ACC112 (cell line): ENCODE results near the gene GATM.
"Not testable (repeated sequence)": the region's sequence is repeated elsewhere in the genome, so short reads cannot be mapped to it uniquely, and the experiment has no call there.

Source experiments
- H2AFZ ChIP-seq: fragments of 200-600 bp; sonication (generic); one replicate; pipeline ENCODE4 v1.6.0; 2017; ENCODE audit warnings: antibody characterized with exemption, low read length; ENCODE audit not compliant: unreplicated experiment
- H3K27ac ChIP-seq: fragments of 200-600 bp; sonication (generic); 2 replicates; pipeline ENCODE4 v1.5.1; 2014; ENCODE audit warnings: low read depth, mild to moderate bottlenecking, antibody characterized with exemption, low read length, moderate library complexity
- H3K27me3 ChIP-seq: fragments of 200-600 bp; sonication (generic); 2 replicates; pipeline ENCODE4 v1.6.1; 2014; ENCODE audit warnings: mild to moderate bottlenecking, antibody characterized with exemption, low read length, moderate library complexity, mixed read lengths; ENCODE audit not compliant: insufficient read depth
- H3K36me3 ChIP-seq: fragments of 200-600 bp; sonication (generic); 2 replicates; pipeline ENCODE4 v1.6.1; 2016; ENCODE audit warnings: mild to moderate bottlenecking, antibody characterized with exemption, low read length, moderate library complexity, mixed read lengths; ENCODE audit not compliant: insufficient read depth
- H3K4me1 ChIP-seq: fragments of 200-600 bp; sonication (generic); one replicate; pipeline ENCODE4 v1.6.1; 2016; ENCODE audit warnings: low read length, mixed read lengths; ENCODE audit not compliant: insufficient read depth, unreplicated experiment, control insufficient read depth
- H3K4me3 ChIP-seq: fragments of 200-600 bp; sonication (generic); 2 replicates; pipeline ENCODE4 v1.5.1; 2014; ENCODE audit warnings: mild to moderate bottlenecking, low read depth, low read length
- H3K79me2 ChIP-seq: fragments of 200-600 bp; sonication (generic); one replicate; pipeline ENCODE4 v1.6.0; 2016; ENCODE audit warnings: low read length; ENCODE audit not compliant: control insufficient read depth, unreplicated experiment, insufficient read depth

The GATM gene

DNA sequence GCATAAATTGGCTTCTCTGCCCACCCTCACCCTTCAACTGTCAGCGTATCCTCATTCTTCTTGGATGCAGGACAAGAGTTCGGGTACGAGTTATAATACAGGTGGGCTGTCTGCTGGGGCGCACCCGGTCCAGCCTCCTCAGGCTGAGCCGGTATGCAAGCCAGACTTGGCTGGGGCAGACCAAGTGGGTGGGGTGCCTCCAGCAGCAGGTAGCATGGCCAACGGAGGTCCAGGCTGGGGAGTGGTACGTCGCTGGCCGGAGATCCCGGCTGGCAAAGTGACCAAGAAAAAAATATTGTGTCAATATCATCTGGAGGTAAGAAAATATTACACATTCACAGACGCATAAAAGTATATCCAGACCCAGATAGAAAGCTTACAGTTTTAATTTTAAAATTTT lies 45.6 kb downstream of the GATM start:
- no peaks in the 10 kb centered on the region for H3K4me1 ChIP-seq
- H3K4me3 ChIP-seq = no peak overlapping the region
- peaks cover 73% of the 10 kb centered on the region for H3K27me3 ChIP-seq
- no peaks in the 10 kb centered on the region for H3K79me2 ChIP-seq
- H3K36me3 ChIP-seq = no peaks in the 10 kb centered on the region
- no peak overlapping the region for H3K27ac ChIP-seq
- H2AFZ ChIP-seq = no peak overlapping the region

DNA sequence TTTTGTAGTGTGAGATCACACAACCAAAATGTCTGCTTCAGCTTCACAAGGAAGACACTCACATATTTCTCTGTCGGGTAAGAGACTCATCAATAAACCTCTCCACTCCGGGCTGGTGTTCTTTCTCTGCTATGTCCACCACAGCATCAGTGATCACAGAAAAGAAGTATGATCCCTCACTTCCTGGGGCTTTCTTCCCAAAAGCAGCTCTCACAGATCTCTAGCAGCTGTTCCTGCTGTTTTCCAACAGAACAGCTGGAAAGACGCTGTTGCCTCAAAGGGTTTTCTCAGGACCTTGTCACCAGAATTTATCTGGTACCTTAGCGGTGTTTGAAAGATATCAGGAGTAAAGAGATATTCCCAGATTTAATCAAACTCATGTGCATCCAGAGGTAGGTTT lies 46.4 kb downstream of the GATM start:
- no peaks in the 10 kb centered on the region for H3K79me2 ChIP-seq
- peaks cover 72% of the 10 kb centered on the region for H3K27me3 ChIP-seq
- H3K4me1 ChIP-seq = no peaks in the 10 kb centered on the region
- no peak overlapping the region for H3K4me3 ChIP-seq
- H3K36me3 ChIP-seq = no peaks in the 10 kb centered on the region
- H2AFZ ChIP-seq = no peak overlapping the region
- H3K27ac ChIP-seq = no peak overlapping the region

DNA sequence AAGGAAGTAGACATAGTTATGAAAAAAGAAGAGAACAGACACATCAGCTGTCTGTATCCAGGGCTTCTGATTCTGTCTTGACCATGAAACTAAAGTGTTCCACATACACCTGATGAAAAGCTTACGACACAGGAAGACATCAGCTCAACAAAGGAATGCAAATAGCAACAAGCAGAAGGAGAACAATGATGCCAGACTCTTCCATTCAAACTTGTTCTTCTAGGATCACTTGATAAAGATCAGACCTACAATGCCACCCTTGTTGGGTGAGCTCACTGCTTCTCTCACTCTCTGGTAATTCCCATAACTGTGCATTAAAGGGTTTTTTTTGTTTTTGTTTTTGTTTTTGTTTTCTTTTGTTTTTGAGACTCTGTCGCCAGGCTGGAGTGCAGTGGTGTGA lies 49.7 kb downstream of the GATM start:
- H3K27me3 ChIP-seq = peaks cover 79% of the 10 kb centered on the region
- H3K36me3 ChIP-seq = no peaks in the 10 kb centered on the region
- H2AFZ ChIP-seq = no peak overlapping the region
- H3K79me2 ChIP-seq = no peaks in the 10 kb centered on the region
- H3K4me3 ChIP-seq = no peak overlapping the region
- no peak overlapping the region for H3K27ac ChIP-seq
- H3K4me1 ChIP-seq = no peaks in the 10 kb centered on the region

DNA sequence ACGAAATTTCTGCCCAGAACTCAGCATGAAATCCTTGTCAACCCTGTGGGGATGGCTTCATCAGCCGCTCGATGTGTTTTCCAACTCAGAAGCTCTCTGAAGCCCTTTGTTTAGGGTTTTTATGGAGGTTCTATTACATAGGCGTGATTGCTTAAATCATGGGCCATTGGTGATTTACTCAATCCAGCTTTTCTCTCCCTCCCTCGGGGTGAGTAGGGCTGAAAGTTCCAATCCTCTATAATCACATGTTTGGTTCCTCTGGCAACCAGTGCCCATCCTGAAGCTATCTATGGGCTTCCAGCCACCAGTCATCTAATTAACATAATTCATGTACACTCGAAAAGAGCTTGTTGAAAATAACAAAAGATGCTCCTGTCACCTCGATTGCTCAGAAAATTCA lies 51.6 kb downstream of the GATM start:
- H3K27me3 ChIP-seq = peaks cover 76% of the 10 kb centered on the region
- H3K4me3 ChIP-seq = no peak overlapping the region
- H3K79me2 ChIP-seq = no peaks in the 10 kb centered on the region
- no peak overlapping the region for H2AFZ ChIP-seq
- no peaks in the 10 kb centered on the region for H3K36me3 ChIP-seq
- no peak overlapping the region for H3K27ac ChIP-seq
- H3K4me1 ChIP-seq = no peaks in the 10 kb centered on the region

DNA sequence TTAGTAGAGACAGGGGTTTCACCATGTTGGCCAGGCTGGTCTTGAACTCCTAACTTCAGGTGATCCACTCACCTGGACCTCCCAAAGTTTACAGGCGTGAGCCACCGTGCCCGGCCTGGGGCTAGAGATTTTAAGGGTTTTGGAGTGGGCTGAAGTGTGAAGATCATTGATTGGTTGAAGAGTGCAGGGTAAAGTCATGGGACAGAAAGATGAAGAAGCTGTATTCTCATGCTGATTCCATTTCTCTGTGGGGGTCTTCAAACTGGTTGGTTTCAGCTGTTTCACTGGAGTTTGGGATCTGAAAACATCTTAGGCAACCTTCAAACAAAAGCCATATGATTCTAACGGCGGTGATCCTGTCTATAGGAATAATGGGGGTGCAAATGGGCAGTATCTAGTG lies 52.1 kb downstream of the GATM start:
- H3K79me2 ChIP-seq = no peaks in the 10 kb centered on the region

DNA sequence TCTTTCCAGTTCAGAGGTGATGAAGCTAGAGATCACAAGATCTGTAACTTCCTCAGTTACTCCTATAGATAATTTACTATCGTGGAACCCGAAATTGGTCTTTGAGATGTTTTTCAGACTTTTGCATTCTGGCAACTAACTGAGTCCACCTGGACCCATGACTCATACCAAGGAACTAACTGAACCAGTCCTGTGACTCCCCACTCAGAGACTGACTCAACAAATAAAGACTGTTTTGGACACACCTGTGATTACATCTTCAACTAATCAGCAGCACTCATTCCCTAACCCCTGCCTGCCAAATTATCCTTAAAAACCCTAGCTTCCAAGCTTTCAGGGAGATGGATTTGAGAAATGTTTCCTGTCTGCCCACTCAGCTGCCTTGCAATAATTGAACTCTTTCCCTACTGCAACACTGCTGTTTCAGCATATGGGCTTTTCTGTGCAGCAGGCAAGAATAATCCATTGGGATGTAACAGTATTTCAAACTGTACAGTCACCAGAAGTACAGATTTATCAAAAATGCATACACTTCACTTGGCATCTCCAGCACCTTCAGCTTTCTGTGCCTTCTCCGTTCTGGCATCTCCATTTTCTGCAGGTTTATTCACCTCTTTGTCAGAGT lies 57.7 kb downstream of the GATM start:
- H2AFZ ChIP-seq = no peak overlapping the region
- peaks cover 62% of the 10 kb centered on the region for H3K27me3 ChIP-seq
- no peaks in the 10 kb centered on the region for H3K36me3 ChIP-seq
- no peak overlapping the region for H3K4me3 ChIP-seq
- no peaks in the 10 kb centered on the region for H3K79me2 ChIP-seq
- no peaks in the 10 kb centered on the region for H3K4me1 ChIP-seq
- no peak overlapping the region for H3K27ac ChIP-seq

More for the DNA sequence above, 52.1 kb downstream of the GATM start:
- peaks cover 77% of the 10 kb centered on the region for H3K27me3 ChIP-seq
- no peaks in the 10 kb centered on the region for H3K36me3 ChIP-seq
- H2AFZ ChIP-seq = no peak overlapping the region
- no peak overlapping the region for H3K4me3 ChIP-seq
- no peak overlapping the region for H3K27ac ChIP-seq
- no peaks in the 10 kb centered on the region for H3K4me1 ChIP-seq

DNA sequence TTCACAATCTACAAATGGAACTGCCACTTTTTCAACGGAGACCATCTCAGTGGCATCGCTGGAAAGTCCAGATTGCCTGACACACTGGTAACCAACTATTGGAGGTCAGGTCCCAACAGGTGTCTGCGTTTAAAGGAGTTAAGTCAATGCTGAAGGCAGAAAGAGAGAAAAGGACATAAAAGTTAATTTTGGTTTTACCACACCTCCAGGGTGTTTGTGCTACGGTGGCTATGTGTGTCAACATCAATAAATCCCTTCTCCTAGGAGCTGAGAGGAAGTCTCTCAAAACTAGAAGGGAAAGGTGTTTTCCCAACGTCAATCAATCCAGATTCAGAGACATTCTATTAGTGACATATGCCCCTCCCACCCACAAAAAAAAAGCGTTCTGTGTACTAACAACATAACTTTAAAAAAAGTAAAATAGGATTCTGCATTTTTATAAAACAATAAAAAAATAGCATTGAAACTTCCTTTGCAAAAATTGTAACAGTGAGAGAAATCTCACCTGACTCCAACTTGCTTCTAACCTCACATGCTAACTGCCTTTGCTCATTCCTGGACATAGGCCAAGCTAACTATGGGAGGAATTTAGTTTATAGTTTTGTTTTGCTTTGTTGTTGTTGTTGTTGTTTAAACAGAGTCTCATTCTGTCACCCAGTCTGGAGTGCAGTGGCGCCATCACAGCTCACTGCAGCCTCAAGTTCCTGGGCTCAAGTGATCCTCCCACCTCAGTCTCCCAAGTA lies 58.7 kb downstream of the GATM start:
- Histone ChIP-seq H2AFZ (no peak overlapping the region), H3K79me2 (no peaks in the 10 kb centered on the region), H3K27ac (no peak overlapping the region), H3K4me1 (no peaks in the 10 kb centered on the region), H3K36me3 (no peaks in the 10 kb centered on the region), H3K27me3 (peaks cover 56% of the 10 kb centered on the region), H3K4me3 (no peak overlapping the region)

DNA sequence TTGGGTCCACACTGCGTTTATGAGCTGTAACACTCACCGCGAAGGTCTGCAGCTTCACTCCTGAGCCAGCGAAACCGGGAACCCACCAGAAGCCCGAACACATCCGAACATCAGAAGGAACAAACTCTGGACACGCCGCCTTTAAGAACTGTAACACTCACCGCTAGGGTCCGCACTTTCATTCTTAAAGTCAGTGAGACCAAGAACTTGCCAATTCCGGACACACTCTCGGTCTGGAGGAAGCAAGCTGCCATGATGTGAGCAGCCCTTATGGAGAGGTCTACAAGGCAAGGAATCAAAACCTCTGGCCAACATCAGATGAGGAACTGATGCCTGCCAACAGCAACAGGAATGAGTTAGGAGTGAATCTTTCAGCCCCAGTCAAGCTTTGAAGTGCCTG lies 63.4 kb downstream of the GATM start:
- Histone ChIP-seq H3K36me3 (no peaks in the 10 kb centered on the region), H3K4me3 (no peak overlapping the region), H3K27me3 (peaks cover 24% of the 10 kb centered on the region), H2AFZ (peak overlapping the region; percentile 51), H3K79me2 (no peaks in the 10 kb centered on the region), H3K27ac (no peak overlapping the region), H3K4me1 (no peaks in the 10 kb centered on the region)

DNA sequence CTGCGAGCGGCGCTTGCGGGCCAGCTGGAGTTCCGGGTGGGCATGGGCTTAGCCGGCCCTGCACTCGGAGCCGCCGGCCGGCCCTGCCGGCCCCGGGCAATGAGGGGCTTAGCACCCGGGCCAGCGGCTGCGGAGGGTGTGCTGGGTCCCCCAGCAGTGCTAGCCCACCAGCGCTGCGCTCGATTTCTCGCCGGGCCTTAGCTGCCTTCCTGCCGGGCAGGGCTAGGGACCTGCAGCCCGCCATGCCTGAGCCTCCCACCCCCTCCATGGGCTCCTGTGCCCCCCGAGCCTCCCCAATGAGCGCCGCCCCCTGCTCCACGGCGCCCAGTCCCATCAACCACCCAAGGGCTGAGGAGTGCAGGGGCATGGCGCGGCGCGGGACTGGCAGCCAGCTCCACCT lies 64.2 kb downstream of the GATM start:
- not testable (repeated sequence) for H3K36me3 ChIP-seq, H2AFZ ChIP-seq, H3K4me3 ChIP-seq, H3K27ac ChIP-seq, H3K4me1 ChIP-seq, H3K79me2 ChIP-seq
- peaks cover 16% of the 10 kb centered on the region for H3K27me3 ChIP-seq
